ENCODE measurements around the gene CNDP1.

Gene CNDP1

DNA sequence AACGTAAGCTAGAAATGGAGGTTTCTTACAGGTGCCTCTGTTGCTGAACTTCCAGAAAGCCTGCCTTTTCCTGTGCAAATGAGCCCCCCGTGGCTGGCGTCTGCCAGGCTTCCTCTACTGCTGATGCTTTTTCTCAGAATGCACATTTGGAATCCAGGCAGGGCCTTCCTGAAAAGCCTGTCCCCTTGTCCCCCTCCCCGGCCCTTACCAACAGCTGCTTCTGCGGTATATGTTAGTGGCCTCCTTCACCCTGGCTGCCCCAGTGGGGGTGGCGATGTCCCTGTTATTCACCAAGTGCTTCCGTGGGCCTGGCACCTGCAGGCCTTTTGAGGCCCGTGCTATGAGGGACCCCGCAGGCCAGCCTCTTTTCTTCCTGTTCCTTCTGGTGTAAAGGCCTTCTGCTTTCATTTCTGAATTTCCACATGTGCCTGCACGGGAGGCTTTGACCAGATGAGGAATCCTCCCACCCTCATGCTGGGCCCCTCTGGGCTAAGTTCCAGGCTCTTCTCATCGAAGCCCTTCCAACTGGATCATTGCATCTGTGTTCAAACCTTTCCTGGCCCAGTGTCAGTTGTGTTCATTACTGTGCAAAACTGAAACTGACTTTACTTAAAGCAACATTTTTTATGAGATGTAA is 27.7 kb upstream of the CNDP1 start:
- TF ChIP-seq, protein P1, sequence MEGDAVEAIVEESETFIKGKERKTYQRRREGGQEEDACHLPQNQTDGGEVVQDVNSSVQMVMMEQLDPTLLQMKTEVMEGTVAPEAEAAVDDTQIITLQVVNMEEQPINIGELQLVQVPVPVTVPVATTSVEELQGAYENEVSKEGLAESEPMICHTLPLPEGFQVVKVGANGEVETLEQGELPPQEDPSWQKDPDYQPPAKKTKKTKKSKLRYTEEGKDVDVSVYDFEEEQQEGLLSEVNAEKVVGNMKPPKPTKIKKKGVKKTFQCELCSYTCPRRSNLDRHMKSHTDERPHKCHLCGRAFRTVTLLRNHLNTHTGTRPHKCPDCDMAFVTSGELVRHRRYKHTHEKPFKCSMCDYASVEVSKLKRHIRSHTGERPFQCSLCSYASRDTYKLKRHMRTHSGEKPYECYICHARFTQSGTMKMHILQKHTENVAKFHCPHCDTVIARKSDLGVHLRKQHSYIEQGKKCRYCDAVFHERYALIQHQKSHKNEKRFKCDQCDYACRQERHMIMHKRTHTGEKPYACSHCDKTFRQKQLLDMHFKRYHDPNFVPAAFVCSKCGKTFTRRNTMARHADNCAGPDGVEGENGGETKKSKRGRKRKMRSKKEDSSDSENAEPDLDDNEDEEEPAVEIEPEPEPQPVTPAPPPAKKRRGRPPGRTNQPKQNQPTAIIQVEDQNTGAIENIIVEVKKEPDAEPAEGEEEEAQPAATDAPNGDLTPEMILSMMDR (conservative IDR thresholded peaks at IDR 0.05): no peak
- no peak for TF ChIP-seq ZFX (IDR thresholded peaks at IDR 0.05)
- no peak overlapping the region for H3K27ac ChIP-seq

DNA sequence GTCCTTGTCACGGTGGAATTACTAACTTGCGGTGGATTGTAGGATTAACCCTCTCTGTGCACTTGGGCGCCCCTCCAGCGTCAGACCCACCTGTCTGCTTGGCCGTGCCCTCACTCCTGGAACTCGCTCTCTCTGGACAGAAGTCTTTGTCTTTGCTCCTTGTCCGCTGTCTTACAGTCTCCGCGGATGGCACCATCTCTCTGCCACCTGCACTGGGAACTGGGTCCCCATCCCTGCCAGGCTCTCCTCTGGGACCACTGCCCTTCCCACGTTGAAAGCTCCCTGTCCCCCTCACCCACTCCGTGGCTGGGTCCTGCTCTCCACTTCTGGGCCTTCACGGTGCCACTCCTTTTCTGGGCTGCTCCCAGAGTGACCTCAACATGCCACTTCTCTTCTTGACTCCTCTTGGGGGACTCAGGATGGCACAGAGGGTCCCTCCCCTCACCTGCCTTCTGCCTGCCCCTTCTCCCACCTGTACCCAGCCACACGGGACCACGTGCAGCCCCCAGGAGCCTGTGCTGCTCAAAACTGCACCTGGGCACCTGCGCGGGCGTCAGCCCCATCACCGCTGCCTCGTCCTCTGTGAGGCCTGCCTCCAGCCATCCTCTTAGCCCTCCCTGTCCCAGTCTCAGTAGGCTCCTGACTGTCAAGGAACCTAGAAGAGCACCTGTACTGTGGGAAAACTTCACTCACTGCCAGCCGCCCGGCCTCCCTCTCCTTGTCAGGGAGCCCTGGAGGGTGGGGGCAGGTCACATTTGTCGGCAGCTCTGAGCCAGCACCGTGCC is 27.0 kb upstream of the CNDP1 start:
- TF ChIP-seq ZFX (IDR thresholded peaks at IDR 0.05): no peak
- TF ChIP-seq, protein P1 (conservative IDR thresholded peaks at IDR 0.05): no peak

DNA sequence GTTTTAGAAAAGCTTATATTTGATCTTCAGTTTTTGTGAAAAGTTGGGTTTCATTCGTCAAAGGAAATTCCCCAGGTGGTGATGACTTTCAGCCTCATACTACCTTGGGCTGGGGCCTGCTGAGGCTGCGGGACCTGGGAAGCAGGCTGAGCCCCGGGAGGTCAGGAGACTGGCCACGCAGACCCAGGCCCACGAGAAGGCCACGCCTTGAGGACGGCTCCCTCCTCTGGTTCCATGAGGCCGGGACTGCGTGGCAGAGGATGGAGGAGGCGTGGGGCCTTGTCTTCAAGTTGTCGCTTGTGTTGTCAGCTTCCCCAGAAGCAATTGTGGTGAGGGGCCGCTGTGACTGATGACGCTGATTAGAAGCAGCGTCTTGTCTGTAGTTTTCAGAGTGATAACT is 26.4 kb upstream of the CNDP1 start:
- TF ChIP-seq, protein P1 (conservative IDR thresholded peaks at IDR 0.05): no peak
- no peak for TF ChIP-seq ZFX (IDR thresholded peaks at IDR 0.05)

More for the DNA sequence above, 27.0 kb upstream of the CNDP1 start:
- H3K27ac ChIP-seq: no peak overlapping the region

DNA sequence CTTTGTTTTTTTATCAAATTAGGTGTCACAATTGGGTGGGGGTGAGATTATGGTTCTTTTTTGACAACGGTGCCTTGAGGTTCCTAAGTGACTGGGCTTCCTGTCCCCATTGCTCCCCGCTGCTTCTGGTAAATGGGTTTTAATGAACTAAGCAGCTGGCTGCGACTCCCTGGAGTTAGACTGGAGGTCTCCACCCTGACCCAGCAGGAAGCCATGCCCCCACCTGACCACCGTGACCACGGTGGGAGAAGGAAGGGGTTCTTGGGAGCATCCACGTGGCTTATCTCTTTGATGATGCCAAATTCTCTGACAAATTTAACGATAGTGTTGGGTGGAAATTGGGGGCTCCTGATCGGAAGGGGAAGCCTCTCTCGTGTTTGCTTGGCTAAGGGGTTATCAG is 25.9 kb upstream of the CNDP1 start:
- H3K27ac ChIP-seq: no peak overlapping the region
- TF ChIP-seq ZFX (IDR thresholded peaks at IDR 0.05): no peak
- TF ChIP-seq, protein P1 (conservative IDR thresholded peaks at IDR 0.05): no peak

More for the DNA sequence above, 26.4 kb upstream of the CNDP1 start:
- H3K27ac ChIP-seq: no peak overlapping the region

DNA sequence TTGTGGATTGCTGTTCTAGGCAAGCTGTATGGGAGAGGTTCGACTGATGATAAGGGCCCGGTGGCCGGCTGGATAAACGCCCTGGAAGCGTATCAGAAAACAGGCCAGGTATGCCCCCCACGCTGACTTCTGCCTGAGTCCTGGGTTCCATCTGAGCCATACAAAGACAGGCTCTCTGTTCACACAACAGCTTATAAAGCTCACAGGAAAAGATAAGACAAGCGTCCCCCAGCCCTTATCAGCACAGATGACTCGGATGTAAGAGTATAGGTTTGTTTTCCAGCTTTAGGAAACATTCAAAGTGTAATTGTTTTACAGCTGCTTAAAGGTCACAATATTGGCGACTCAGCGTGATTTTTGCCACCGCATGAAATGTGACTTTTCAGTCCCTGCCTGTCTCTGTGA is 25.5 kb upstream of the CNDP1 start:
- TF ChIP-seq ZFX (IDR thresholded peaks at IDR 0.05): no peak
- TF ChIP-seq, protein P1 (conservative IDR thresholded peaks at IDR 0.05): no peak

DNA sequence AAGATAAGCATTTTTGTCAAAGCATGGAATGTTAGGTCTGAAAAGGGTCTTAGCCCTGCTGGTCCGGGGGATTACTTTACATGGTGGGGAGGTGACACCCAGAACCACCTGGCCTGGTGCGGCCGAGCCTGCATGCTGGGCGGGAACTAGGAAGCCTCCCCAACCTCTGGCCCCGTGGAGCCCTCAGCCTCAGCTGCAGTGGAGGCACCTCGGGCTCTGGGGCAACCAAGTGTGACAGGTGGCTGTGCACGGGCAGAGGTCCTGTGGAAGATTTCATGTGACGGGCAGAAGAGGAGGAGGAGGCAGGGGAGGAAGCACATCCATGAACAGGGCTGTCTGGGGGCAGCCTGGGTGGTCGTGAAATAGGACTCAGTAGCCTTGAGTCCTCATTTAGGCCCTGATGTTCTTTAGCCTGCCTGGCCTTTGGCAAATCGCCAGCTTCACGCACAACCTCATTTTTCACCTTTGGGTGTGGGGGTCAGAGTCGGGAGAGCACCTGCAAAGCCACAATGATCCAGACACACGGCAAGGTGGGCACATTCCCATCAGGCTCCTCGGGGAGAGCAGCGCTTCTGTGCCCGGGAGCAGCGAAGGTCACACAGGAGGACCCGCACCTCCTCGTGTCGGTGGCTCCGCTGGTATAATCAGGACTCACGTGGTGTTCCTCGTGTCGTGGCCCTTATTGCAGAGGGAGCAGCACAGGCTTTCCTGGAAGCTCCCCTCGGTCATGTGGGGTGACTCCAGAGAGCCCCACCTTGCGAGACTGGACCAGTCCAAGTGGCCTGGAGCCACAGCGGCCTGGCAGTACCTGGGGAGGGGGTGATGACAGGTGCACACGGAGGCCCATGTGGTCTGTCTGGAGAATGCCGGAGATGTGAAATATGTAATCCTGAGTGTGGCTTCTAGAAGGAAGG is 24.2 kb upstream of the CNDP1 start:
- no peak overlapping the region for H3K27ac ChIP-seq
- TF ChIP-seq ZFX (IDR thresholded peaks at IDR 0.05): no peak
- TF ChIP-seq, protein P1 (conservative IDR thresholded peaks at IDR 0.05): no peak

More for the DNA sequence above, 25.5 kb upstream of the CNDP1 start:
- H3K27ac ChIP-seq: no peak overlapping the region
